Measurements from ENCODE around the gene NCAM2. TPM values are rescaled to one million over a fixed set of nuclear protein-coding genes. Genes with fewer than 3 reads are reported as not detected.

Gene NCAM2
- total RNA-seq, 1 experiment from 2014 or later, result not detected

- Histone ChIP-seq H3K9ac (ENCODE audit: low read length) (no peak overlapping the region), H3K79me2 (ENCODE audit: insufficient read depth, low read length) (no peaks in the 10 kb centered on the region), H3K4me3 (replicated peaks in 1 of 2; ENCODE audit: low read depth in 1 of 2, low read length in 2 of 2) (no peak overlapping the region), H3K27ac (ENCODE audit: low read depth, low read length) (no peak overlapping the region), H3K9me3 (ENCODE audit: control insufficient read depth in 1 of 2, insufficient read depth in 1 of 2, low read depth in 1 of 2, low read length in 2 of 2) (peaks cover 10 to 24% of the 10 kb centered on the region in 2 experiments; a peak in 3 of 4 replicates), H2AFZ (ENCODE audit: low read depth, low read length, poor library complexity, severe bottlenecking) (no peak overlapping the region), H3K27me3 (ENCODE audit: insufficient read depth, low read length) (no peaks in the 10 kb centered on the region), H3K9me2 (ENCODE audit: insufficient read depth) (no peaks in the 10 kb centered on the region), H3K36me3 (ENCODE audit: control insufficient read depth in 1 of 2, insufficient read depth in 2 of 2, low read length in 2 of 2) (no peaks in the 10 kb centered on the region), H3K4me2 (ENCODE audit: low read length) (no peak overlapping the region), H3K4me1 (ENCODE audit: control insufficient read depth in 1 of 2, insufficient read depth in 2 of 2, low read length in 2 of 2) (no peaks in the 10 kb centered on the region), H4K20me1 (ENCODE audit: insufficient read depth) (no peaks in the 10 kb centered on the region)
- no peak for DNase-seq (ENCODE audit: low read depth, low spot score)
- RAD21 ChIA-PET (ENCODE audit: low non-redundant PET in 1 of 2, low total read pairs in 2 of 2, uncharacterized antibody in 2 of 2, unreplicated experiment in 2 of 2), result no interaction called here
- no TSS peak for BruUV-seq (replicated peaks)
- POLR2A ChIA-PET, result no interaction called here
- TF ChIP-seq CBX3 (IDR thresholded peaks at IDR 0.05; ENCODE audit: low read depth) (no peak), SIN3A (IDR thresholded peaks at IDR 0.05; ENCODE audit: low read depth) (no peak), CEBPB (IDR thresholded peaks at IDR 0.05; ENCODE audit: low read depth) (no peak), ELF1 (IDR thresholded peaks at IDR 0.05; ENCODE audit: borderline replicate concordance, low read depth) (no peak), REST (IDR thresholded peaks at IDR 0.05; ENCODE audit: low read depth) (no peak)
- TF ChIP-seq, protein P1, sequence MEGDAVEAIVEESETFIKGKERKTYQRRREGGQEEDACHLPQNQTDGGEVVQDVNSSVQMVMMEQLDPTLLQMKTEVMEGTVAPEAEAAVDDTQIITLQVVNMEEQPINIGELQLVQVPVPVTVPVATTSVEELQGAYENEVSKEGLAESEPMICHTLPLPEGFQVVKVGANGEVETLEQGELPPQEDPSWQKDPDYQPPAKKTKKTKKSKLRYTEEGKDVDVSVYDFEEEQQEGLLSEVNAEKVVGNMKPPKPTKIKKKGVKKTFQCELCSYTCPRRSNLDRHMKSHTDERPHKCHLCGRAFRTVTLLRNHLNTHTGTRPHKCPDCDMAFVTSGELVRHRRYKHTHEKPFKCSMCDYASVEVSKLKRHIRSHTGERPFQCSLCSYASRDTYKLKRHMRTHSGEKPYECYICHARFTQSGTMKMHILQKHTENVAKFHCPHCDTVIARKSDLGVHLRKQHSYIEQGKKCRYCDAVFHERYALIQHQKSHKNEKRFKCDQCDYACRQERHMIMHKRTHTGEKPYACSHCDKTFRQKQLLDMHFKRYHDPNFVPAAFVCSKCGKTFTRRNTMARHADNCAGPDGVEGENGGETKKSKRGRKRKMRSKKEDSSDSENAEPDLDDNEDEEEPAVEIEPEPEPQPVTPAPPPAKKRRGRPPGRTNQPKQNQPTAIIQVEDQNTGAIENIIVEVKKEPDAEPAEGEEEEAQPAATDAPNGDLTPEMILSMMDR (IDR thresholded peaks at IDR 0.05 in 2 of 3, conservative IDR thresholded peaks at IDR 0.05 in 1 of 3; ENCODE audit: borderline replicate concordance in 1 of 3, insufficient read depth in 1 of 3, low read depth in 2 of 3, low read length in 2 of 3), result no peak
- CTCF ChIA-PET, result no interaction called here
- intact Hi-C loops (cut with micrococcal nuclease), result no loop called here
- ATAC-seq, result no peak
These were observed 124.5 kb downstream of the NCAM2 start for GRCh38 chr21:21122680-21123079.

Data from HCT116 (cell line).